Body of pancreas (tissue), 4 donors: ENCODE data around the gene ATP6V1A.

Source experiments
- CTCF ChIP-seq, 7 experiments: fragments of 450-650 bp in 4 of 7; fragments of 200-600 bp in 3 of 7; sonication (generic) in 3 of 7; IDR thresholded peaks; one replicate each; pipeline ENCODE4 v1.5.1; 2016 to 2019; ENCODE audit warnings: antibody characterized with exemption in 7 of 7
- POLR2A ChIP-seq, 3 donors: fragments of 450-650 bp; IDR thresholded peaks; one replicate each; pipeline ENCODE4 v1.6.1; 2016; ENCODE audit warnings: antibody characterized with exemption in 3 of 3, mild to moderate bottlenecking in 2 of 3

DNA sequence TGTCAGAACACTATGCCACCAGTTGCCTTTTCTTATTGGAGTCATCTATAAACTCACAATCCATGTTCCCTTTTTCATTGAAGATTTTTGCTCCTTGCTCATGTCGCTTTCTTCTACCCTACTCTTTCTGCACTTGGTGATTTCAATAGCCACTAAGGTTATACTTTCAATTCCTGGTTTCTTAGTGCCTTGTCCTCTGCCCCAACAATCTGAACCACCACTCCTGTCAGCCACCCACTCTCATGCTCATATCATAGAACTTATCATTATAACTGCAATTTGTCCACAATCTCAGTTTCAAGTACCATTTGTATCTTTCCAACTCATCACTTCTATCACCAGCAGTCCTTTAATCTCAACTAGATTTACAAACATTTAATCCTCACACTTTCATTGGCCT lies 81.8 kb downstream of the ATP6V1A start:
- TF ChIP-seq CTCF (IDR thresholded peaks at IDR 0.05): no peak
- TF ChIP-seq POLR2A (IDR thresholded peaks at IDR 0.05): no peak
